Jurkat, Clone E6-1 (cell line): ENCODE data around the gene TRPC4AP.

Experiments used
- DNase-seq: peaks from one replicate; pipeline ENCODE4 v3.0.0-alpha.2; 2011; ENCODE audit warnings: low read depth, low spot score
- H3K4me3 ChIP-seq: 2 replicates; pipeline ENCODE4 v1.5.1; 2011; ENCODE audit warnings: mild to moderate bottlenecking, low read length, control low read depth, moderate library complexity

TRPC4AP gene

GRCh38 chr20:34995192-34995591, 97.4 kb downstream of the TRPC4AP start:
- no peak overlapping the region for H3K4me3 ChIP-seq
- no peak for DNase-seq

- no peak for DNase-seq
- H3K4me3 ChIP-seq: no peak overlapping the region
These were observed 98.0 kb downstream of the TRPC4AP start for GRCh38 chr20:34994509-34995131.

GRCh38 chr20:34993941-34994508, 98.6 kb downstream of the TRPC4AP start:
- H3K4me3 ChIP-seq: no peak overlapping the region
- DNase-seq: no peak

- no peak for DNase-seq
- no peak overlapping the region for H3K4me3 ChIP-seq
These were observed 99.7 kb downstream of the TRPC4AP start for GRCh38 chr20:34992751-34993417.

GRCh38 chr20:34990661-34991214, 101.9 kb downstream of the TRPC4AP start:
- DNase-seq: no peak
- no peak overlapping the region for H3K4me3 ChIP-seq

GRCh38 chr20:34990231-34990630, 102.4 kb downstream of the TRPC4AP start:
- DNase-seq: no peak
- no peak overlapping the region for H3K4me3 ChIP-seq

GRCh38 chr20:34989670-34990069, 102.9 kb downstream of the TRPC4AP start:
- DNase-seq: no peak
- no peak overlapping the region for H3K4me3 ChIP-seq

GRCh38 chr20:34989118-34989517, 103.5 kb downstream of the TRPC4AP start:
- DNase-seq: no peak
- no peak overlapping the region for H3K4me3 ChIP-seq

- DNase-seq: no peak
- H3K4me3 ChIP-seq: no peak overlapping the region
These were observed 104.4 kb downstream of the TRPC4AP start for GRCh38 chr20:34988191-34988540.

- H3K4me3 ChIP-seq: no peak overlapping the region
- DNase-seq: no peak
These were observed 105.1 kb downstream of the TRPC4AP start for GRCh38 chr20:34987288-34988190.

- DNase-seq: no peak
- H3K4me3 ChIP-seq: no peak overlapping the region
These were observed 106.0 kb downstream of the TRPC4AP start for GRCh38 chr20:34986311-34987287.

GRCh38 chr20:34985461-34986310, 106.9 kb downstream of the TRPC4AP start:
- no peak overlapping the region for H3K4me3 ChIP-seq
- no peak for DNase-seq

GRCh38 chr20:34984756-34985261, 107.8 kb downstream of the TRPC4AP start:
- H3K4me3 ChIP-seq: no peak overlapping the region
- no peak for DNase-seq

GRCh38 chr20:34983995-34984735, 108.4 kb downstream of the TRPC4AP start:
- no peak for DNase-seq
- H3K4me3 ChIP-seq: no peak overlapping the region

GRCh38 chr20:34983089-34983820, 109.4 kb downstream of the TRPC4AP start:
- H3K4me3 ChIP-seq: no peak overlapping the region
- DNase-seq: no peak
